Stimulated activated CD8-positive, alpha-beta memory T cell treated with anti-CD3 and anti-CD28 coated beads, Interleukin-15, amount 100 ng/mL, for 24 hours (primary cell): Measurements from ENCODE around the gene AGAP1.

Experiments used
- DNase-seq: peaks from one replicate; pipeline ENCODE4 v3.0.0-alpha.2; 2020; ENCODE audit warnings: low read depth

The AGAP1 gene

DNA sequence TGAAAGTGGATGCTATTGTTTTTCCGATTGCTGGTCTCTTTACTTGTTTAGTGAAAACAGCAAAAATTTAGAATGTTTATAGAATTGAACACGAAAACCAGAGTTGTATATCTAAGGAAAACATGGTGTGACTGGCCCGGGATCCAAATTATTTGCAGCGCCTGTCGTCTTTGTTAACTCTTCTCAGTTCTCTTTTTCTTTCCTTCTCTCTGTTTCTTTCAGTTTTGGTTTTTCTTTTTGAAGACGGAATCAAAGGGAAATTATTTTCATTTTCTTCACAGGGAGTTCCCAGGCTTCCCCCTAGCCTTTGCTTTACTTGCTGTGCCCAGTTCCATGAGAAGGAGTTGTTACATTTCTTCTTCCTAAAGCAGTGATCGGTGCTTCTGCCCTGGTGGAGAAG is 76.0 kb downstream of the AGAP1 start:
- no peak for DNase-seq

DNA sequence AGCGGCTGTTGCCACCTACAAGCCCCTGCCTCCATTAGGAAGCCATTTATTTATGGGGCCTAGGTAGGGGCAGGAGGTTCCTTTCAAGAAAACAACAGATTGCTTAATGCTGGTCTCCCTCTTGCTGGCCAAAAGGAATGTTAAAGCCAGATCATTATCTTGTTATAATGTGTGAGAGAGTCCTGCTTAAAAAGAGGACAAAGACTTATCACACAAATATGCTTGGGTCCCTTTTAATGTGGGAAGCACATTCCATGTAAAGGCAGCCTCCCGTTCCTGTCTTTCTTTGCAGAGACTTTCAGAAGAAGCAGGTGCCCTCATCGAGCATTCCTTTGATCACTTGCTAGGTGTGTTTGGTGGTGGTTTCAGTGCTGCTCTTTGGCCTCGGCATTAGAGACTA is 76.4 kb downstream of the AGAP1 start:
- DNase-seq: no peak

DNA sequence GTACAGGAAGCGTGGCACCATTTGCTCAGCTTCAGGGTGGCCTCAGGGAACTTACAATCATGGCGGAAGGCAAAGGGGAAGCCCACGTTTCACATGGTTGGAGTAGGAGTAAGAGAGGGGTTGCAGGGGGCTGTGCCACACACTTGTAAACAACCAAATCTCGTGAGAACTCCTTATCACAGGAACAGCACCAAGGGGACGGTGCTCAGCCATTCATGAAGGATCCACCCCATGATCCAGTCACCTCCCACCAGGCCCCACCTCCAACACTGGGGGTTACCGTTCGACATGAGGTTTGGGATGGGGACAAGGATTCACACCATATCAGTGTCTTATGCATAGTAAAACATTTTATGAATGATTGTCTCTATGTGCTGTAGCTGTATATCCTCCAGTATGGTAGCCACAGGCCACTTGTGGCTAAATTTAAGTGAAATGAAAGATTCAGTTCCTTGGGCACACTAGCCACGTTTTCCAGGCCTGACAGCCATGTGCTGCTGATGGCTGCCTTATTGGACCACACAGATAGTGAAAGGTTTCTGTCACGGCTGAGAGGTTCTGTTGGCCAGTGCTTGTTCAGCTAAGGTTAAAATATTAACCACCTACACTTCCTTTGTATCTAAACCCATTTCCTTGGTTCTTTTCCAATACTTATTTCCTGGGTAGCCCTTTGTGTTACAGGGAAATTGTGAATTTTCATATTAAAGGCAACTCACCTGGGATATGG is 77.3 kb downstream of the AGAP1 start:
- DNase-seq: no peak

DNA sequence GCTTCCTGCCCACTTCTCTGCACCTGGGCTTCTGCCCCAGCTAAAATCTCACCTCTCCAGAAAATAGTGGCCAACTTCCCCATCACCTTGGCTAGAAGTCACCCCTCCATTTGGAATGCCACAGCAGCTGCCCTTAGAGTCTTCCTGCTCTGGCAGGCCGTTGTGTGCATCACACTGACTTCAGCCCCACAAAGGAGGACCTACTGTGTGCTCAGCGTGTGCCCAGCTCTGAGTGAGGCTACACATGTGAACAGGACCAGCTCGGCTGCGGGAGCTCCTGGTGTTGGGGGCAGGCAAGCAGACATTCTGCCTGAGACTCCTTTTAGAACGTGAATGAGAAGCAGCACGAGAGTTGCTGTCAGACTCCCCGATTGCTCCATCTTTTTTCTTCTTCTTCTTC is 78.7 kb downstream of the AGAP1 start:
- DNase-seq: no peak

DNA sequence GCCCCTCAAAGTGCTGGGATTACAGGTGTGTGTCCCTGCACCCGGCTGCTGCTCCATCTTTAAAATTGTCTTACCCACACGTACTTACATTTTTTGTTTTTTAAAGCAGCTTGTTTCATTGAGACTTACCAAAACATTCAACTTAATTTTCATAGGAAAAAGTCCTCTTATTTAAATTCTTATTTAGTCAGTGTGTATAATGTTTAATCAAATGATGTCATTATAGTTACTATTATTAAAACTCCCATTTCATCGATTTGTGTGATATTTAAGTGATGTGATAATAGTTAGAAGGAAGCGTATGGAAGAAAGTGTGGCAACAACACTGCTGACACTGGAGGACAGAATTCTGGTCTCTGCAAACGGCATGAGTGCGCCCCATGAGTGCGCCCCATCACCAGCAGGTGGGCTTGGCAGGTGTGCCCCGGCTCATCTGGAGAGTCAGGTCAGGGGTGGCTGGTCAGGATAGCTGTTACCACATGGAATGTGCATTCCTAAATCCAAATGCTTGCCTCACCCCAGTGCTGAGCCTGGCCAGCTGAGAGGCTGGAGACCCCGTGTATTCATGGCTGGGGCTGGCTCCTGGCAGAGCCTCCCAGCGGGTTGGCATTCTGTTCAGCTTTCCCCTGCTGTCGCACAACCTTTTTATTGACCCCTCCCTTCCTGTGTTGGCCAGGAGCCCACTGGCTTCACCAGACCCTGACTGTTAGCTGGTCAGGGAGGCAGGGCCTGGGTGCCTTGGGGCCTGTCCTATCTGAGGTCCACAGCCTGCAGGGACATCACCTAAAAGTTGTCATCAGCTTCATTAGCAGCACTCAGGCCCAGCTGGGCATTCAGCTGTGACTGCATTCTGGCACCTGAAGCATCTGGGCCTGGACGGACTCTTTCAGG is 79.7 kb downstream of the AGAP1 start:
- DNase-seq: no peak

DNA sequence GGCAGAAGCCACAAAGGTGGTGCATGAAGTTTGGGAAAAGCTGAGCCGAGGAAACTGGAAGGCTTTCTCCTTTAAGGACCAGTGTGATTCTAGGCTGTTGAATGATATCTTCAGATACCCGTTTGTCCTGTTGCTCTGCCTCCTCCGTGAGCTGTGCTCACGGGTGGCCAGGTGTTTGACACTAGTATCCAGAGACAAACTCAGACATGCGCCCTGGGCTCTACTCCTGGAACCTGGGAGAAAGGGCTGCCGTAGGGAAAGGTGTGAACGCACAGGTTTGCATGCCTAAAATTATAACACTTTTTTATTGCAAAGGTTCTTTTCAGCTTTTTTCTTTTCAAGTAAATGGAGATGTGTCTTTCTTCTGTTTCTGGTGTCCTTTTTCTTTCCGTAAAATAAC is 81.6 kb downstream of the AGAP1 start:
- DNase-seq: no peak

DNA sequence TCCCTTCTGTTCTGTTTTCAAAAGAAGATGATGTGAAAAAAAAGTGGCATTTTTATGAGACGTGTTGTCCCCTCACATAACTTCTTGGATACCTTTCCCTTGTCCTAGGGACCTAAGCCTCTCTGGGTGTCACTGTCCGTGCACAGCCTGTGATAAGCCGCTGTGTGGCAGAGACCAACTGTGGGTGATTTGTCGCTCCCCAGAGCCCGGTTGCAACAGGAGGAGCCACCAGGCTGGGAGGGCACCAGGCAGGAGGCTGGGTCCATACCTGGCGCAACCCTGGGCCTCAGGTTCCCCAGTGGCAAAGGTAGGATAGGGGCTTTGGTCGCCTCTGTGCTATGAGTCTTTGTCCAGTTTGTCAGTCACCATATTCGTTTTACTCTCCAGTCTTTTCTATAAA is 82.1 kb downstream of the AGAP1 start:
- DNase-seq: no peak

DNA sequence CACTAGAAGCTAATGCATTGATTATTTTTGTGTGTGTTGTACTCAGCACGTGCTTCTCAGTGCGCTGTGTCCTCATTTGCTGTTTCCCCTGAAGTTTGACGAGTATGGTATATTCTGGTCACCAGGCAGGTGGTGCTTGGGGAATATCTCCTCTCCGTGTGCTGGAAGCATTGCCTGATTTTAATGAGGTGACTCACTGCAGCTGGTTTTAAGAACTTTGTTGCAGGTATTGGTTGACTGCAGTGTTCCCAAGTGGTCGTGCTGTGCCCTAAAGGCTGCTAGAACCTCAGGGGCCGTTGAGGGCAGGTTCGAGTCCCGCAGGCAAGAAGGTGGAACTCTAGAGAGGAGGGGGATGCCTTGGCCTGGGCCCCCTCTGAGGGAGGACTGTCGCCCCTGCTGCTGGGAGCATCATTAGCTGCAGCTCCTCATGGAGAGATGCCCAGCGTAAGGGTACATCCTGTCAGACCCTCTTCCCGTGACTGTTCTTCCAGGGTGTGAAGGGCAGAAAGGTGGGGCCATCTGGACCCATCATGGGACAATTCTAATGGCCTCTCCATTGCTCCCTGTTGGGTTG is 82.6 kb downstream of the AGAP1 start:
- no peak for DNase-seq

DNA sequence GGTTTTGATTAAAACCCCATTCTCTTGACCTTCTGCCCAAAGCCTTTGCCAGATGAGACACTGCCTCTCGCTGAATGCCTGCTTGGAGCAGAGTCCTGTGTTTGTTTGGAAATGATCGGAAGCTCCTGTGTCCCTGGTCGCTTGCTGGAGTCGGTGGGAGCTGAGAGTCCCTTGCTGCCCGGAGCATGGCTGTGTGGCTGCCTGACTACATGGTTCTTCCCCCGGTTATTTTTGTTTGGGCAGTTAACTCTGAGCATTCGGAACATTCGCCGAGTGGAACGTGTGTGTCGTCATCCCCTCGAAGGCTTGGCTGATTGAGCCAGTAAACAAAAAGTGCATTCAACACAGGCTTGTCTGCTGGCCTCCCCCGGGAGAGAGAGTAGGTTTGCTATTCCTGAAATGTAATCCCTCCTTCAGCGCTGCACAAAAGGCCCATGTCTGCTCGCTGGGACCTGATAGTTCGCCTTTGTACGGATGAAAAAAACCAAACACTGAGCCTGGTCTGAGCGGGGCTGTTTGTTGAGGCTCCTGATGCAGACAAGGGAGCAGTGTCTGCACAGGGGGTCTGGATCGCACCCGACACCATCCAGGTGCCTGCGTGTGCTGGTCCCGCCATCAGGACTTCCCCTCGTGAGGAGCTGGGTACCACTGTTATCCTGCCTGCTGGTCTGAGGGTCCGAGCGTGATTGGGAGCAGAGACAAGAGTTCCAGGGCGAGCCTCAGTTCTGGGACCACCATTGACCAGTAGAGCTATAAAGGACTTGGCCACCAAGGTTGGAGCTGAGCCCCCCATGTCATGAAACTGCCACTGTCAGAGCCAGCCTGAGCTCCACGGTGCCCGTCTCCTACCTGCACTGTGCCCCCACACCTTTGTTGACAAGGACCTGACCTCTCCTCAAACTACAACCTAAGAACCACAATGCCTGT is 83.8 kb downstream of the AGAP1 start:
- no peak for DNase-seq

DNA sequence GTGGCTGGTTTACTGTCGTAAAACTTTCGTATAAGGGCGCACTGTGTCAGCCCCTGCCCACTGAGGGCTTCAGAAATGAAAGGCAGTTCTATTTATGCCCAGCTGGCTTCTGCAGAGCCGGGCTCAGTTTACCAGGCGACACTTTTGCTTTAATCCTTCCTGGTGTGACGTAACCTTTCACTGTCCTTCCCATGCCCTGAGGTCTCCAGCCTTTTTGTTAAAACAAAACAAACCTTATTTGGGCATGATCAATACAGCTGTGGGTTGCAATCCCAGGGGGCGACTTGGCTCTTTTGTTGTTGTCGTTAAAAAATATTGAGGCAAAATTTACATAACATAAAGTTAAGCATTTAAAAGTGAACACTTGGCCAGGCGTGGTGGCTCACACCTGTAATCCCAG is 85.3 kb downstream of the AGAP1 start:
- DNase-seq: no peak

DNA sequence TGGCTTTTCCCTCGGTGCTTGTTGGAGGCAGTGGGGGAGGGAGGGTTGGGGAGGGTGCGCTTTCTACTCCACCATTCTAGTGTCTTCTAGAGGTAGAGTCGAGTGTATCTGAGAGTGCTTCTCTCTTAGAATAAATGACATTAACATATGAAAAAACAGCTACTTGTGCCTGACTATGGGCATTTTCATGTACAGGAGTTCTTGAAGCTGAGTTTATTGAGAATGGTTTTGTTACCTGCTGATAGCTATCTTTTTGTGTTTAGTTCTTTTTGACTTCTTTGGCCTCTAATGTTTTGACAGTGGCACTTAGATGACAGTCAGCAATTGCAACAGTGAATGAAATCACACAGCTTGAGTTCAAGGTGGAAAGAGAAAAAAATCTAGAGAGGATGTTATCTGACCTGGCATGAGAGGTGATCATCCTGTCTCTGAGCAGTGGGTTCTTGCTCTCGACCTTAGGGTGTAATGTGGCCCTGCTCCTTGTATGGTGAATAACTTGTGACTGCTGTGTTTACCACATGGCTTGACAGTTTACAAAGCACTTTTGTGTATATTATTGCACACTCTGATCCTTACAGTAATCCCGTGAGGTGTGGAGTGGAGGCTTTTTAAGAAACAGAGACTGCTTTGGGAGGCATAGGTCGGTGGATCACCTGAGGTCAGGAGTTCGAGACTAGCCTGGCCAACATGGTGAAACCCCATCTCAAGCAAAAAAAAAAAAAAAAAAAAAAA is 86.7 kb downstream of the AGAP1 start:
- DNase-seq: no peak

DNA sequence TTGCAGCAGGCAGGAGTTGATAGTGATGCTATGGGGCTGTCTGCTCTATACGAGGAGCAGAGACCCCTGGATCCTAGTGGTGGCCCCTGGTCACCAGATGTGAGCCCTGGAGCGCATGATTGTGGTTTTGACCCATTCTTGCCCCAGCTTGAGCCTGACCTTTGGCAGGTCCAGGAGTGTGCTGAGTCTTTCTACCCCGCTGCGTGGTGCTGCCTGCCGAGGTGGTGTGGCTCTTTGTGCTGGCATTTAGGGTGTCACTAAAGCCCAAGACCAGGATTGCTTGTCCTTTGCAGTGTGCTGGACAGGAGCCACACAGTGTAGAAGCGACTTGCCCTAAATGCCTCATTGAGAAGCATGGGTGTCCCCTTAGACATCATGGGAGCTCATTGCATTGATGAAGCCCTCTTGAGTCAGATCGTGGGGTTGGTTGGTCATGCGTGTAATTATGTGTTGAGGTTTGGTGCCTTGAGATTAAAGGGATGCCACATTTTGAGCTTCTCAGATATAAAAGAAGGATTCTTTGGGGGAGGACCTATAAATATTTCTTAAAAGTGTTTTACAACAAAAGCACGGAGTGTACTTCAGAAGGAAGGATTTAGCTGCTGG is 88.3 kb downstream of the AGAP1 start:
- DNase-seq: no peak

DNA sequence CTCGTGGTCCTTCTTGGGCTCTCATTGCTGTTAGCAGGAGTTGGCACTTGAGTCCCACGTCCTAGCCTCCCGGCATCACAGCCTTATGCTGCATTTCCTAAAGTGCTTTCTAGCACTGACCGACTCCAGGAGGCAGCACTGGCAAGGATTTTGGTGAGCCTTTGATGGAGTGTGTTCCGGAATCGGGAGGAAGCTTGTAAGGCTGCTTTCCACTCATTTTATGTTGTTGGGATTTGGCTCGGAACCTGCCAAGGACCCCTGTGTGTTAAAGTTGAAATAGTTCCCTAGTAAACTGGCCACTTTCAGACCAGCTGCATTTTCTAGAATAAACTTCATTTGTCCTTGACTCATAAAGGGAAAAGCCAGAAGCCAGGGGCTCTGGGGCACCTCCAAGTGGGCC is 88.9 kb downstream of the AGAP1 start:
- no peak for DNase-seq

DNA sequence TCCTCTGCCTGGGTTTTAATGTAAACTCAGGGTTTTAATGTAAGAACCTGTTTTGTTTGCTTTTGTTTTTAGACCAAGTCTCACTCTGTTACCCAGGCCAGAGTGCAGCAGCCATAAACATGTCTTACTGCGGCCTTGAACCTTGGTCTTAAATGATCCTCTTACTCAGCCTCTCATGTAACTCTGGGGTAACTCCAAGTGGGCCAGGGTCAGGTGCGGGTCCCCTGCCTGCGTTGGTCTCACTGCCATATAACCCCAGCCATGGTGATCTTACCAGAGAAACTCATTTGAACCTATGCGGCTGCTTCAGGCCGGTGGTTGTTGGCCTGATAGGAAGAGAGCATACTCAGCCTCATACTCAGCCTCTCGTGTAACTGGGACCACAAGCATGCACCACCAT is 89.3 kb downstream of the AGAP1 start:
- no peak for DNase-seq

DNA sequence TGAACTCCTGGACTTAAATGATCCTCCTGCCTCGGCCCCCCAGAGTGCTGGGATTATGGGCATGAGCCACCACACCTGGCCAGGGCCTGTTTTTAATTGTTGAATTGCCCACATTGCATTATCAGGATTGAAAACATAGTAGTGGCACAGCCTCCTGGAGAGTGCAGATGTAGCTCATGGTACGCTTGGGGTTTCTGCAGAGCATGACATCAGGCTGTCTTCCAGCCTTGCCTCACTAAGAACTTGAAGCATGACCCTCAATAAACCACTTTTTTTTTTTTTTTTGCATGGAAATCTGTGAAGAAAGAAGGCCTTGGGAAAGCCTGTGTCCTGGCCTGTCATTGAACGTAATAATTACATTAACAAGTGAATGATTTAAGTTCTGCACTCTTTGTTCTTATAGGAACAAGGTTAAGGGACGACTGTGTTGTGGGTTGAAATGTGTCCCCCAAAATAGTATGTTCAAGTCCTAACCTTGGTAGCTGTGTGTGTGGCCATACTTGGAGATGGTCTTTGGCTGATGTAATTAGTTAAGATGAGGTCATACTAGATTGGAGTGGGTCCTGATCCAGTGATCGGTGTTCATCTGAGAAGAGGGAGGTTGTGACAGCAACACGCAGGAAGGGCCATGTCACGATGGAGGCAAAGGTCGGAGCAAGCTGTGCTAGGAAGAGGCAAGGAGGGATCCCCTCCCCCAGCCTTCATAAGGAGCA is 90.2 kb downstream of the AGAP1 start:
- DNase-seq: no peak

DNA sequence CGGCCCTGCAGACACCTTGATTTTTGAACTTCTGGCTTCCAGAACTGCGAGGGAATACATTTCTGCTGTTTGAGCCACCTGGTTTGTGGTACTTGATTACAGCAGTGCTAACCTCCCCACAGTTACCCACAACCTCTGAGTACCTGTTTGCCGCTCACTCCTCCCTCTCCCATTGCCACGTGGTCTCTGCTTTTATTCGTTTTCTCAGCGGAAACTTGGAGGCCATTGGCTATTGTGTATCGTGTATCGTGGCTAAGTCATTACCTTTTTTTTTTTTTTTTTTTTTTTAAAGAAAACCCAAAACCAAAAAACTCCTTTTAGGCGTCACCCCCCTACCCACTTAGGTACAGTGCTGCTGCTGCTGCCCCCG is 90.8 kb downstream of the AGAP1 start:
- DNase-seq: no peak

DNA sequence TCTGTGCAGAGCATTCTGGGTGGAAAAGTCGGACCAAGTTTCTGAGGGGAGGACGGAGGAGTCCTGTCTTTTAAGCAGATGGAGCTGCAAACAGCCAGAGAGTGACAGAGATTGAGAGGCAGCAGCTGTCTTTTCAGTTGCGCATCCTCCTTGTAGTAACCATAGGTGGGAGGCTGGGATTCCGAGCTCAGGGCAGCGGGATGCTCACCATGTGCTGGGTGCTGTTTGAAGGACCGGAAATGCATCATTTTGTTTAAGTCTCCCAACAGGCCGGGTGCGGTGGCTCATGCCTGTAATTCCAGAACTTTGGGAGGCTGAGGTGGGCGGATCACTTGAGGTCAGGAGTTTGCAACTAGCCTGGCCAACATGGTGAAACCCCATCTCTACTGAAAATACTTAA is 93.4 kb downstream of the AGAP1 start:
- DNase-seq: no peak

DNA sequence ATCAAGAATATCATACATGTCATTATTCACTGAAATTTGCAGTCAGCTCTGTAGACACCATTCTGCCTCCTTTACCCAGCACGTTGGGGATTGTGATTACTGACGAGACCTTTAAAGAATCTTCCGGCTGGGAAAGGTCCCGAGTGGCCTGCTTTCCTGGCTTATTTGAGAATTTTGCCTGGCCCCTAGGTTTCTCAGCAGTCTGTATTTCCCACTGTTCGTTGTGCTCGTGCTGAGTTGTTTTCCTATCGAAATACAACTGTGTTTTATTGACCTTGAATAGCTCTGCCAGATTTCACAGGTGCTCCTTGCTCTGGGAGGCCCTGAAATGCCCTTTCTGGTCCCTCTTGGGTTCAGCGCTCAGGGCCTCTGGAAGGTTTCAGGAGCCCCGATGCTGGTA is 94.9 kb downstream of the AGAP1 start:
- DNase-seq: no peak

DNA sequence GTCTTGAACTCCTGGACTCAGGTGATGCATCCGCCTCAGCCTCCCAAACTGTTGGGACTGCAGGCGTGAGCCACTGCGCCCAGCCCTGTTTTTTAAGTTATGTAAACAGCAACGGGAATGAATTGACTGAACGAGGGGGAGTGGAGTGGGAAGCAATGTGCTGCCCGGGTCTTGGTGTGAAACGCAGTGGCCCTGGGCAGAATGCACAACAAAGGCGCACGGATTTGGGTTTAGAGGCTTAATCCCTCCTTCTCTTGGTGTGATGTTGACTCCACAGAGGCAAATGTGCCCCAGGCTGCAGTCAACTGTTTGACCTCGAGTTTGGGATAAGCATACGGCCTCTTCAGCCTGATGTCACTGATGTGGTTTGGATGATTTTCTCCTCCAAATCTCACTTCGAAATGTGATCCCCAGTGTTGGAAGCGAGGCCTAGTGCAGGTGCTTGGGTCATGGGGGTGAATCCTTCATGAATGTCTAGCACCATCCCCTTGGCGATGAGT is 97.4 kb downstream of the AGAP1 start:
- DNase-seq: no peak

DNA sequence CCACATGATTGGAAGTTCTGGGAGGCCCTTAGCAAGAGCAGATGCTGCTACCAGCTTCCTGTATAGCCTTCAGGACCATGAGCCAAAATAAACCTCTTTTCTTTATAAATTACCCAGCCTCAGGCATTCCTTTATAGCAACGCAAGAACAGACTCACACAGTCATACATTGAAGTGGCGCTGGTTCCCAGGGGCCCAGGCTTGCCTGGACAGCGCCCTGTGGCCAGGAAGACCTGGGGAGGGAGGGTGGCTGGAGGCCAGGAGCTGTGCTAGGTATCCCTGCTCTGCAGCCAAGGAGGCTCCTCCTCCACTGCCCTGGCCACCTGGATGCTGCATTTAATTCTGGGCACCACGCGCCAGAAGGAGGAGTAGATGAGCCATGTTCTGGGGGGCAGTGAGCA is 98.1 kb downstream of the AGAP1 start:
- DNase-seq: no peak
